H9 (cell line): Measurements from ENCODE around the gene C20orf204. TPM values are rescaled to one million over a fixed set of nuclear protein-coding genes. Genes with fewer than 3 reads are reported as not detected.
A peak's percentile ranks its signal among the peaks of the same experiment; 100 is the strongest.

Source experiments
- DNase-seq: peaks from one replicate; pipeline ENCODE4 v3.0.0-alpha.2; 2017
- H2AFZ ChIP-seq: one replicate; pipeline ENCODE4 v1.6.1; 2013; ENCODE audit warnings: mild to moderate bottlenecking, low read length, control low read depth, moderate library complexity
- H2AK5ac ChIP-seq: 2 replicates; pipeline ENCODE4 v1.6.1; 2013; ENCODE audit warnings: low read length, control low read depth, mixed read lengths; ENCODE audit not compliant: insufficient read length
- H2BK120ac ChIP-seq: one replicate; pipeline ENCODE4 v1.6.1; 2013; ENCODE audit warnings: low read depth, mild to moderate bottlenecking, low read length, control low read depth, inconsistent platforms; ENCODE audit not compliant: poor library complexity, severe bottlenecking
- H2BK12ac ChIP-seq: 2 replicates; pipeline ENCODE4 v1.6.1; 2013; ENCODE audit warnings: low read length, control low read depth, mixed read lengths, low read depth; ENCODE audit not compliant: insufficient read length
- H2BK15ac ChIP-seq: 2 replicates; pipeline ENCODE4 v1.6.1; 2013; ENCODE audit warnings: low read depth, low read length, control low read depth
- H2BK20ac ChIP-seq: one replicate; pipeline ENCODE4 v1.6.1; 2013; ENCODE audit warnings: low read depth, mild to moderate bottlenecking, low read length, control low read depth, inconsistent platforms; ENCODE audit not compliant: poor library complexity, severe bottlenecking
- H2BK5ac ChIP-seq: 2 replicates; pipeline ENCODE4 v1.6.1; 2013; ENCODE audit warnings: low read length, control low read depth, mixed read lengths; ENCODE audit not compliant: insufficient read length
- H3K14ac ChIP-seq: 2 replicates; pipeline ENCODE4 v1.6.1; 2013; ENCODE audit warnings: low read length, control low read depth; ENCODE audit not compliant: insufficient read depth
- H3K18ac ChIP-seq: 2 replicates; pipeline ENCODE4 v1.6.1; 2013; ENCODE audit warnings: low read depth, mild to moderate bottlenecking, mixed read lengths, low read length, control low read depth; ENCODE audit not compliant: insufficient read length
- H3K23ac ChIP-seq: 2 replicates; pipeline ENCODE4 v1.6.1; 2013; ENCODE audit warnings: low read length, control low read depth, mixed read lengths, low read depth; ENCODE audit not compliant: insufficient read length
- H3K23me2 ChIP-seq: 2 replicates; pipeline ENCODE4 v1.6.1; 2013; ENCODE audit warnings: low read depth, mild to moderate bottlenecking, mixed read lengths, low read length, control low read depth; ENCODE audit not compliant: insufficient read length, poor library complexity, severe bottlenecking
- H3K27ac ChIP-seq: 2 replicates; pipeline ENCODE4 v1.5.1; 2013; ENCODE audit warnings: low read length, control low read depth, mixed read lengths, low read depth; ENCODE audit not compliant: insufficient read length
- H3K27me3 ChIP-seq: 2 replicates; pipeline ENCODE4 v1.6.1; 2013; ENCODE audit warnings: low read length, control low read depth, inconsistent platforms; ENCODE audit not compliant: insufficient read depth
- H3K4ac ChIP-seq: 2 replicates; pipeline ENCODE4 v1.6.1; 2013; ENCODE audit warnings: low read depth, mild to moderate bottlenecking, control low read depth, inconsistent platforms, low read length, moderate library complexity
- H3K4me1 ChIP-seq: 2 replicates; pipeline ENCODE4 v1.6.1; 2013; ENCODE audit warnings: low read length, control low read depth, inconsistent platforms; ENCODE audit not compliant: insufficient read depth
- H3K4me2 ChIP-seq: 2 replicates; pipeline ENCODE4 v1.6.1; 2013; ENCODE audit warnings: low read length, control low read depth, mixed read lengths; ENCODE audit not compliant: insufficient read length, insufficient read depth
- H3K56ac ChIP-seq: 2 replicates; pipeline ENCODE4 v1.6.1; 2013; ENCODE audit warnings: low read depth, mild to moderate bottlenecking, mixed read lengths, low read length, control low read depth; ENCODE audit not compliant: insufficient read length
- H3K79me1 ChIP-seq: 2 replicates; pipeline ENCODE4 v1.6.1; 2013; ENCODE audit warnings: low read depth, mild to moderate bottlenecking, moderate library complexity, low read length, control low read depth, inconsistent platforms; ENCODE audit not compliant: insufficient read depth, poor library complexity, severe bottlenecking
- H3K79me2 ChIP-seq: 2 replicates; pipeline ENCODE4 v1.6.1; 2013; ENCODE audit warnings: low read length, control low read depth, inconsistent platforms; ENCODE audit not compliant: insufficient read depth
- H3K9ac ChIP-seq: 2 replicates; pipeline ENCODE4 v1.6.1; 2013; ENCODE audit warnings: low read length, control low read depth, mixed read lengths; ENCODE audit not compliant: insufficient read length; ENCODE audit errors: extremely low read depth
- H3K9me3 ChIP-seq: one replicate; pipeline ENCODE4 v1.6.1; 2013; ENCODE audit warnings: low read depth, low read length, inconsistent platforms; ENCODE audit not compliant: control insufficient read depth
- H3T11ph ChIP-seq: one replicate; pipeline ENCODE4 v1.6.1; 2013; ENCODE audit warnings: mild to moderate bottlenecking, low read length, control low read depth, inconsistent platforms
- H4K20me1 ChIP-seq: one replicate; pipeline ENCODE4 v1.6.1; 2013; ENCODE audit not compliant: control insufficient read depth, insufficient read length, insufficient read depth
- H4K5ac ChIP-seq: 2 replicates; pipeline ENCODE4 v1.6.1; 2013; ENCODE audit warnings: low read depth, mild to moderate bottlenecking, mixed read lengths, low read length, control low read depth; ENCODE audit not compliant: insufficient read length
- H4K8ac ChIP-seq: replicated peaks from 2 replicates; pipeline ENCODE4 v1.6.1; 2013; ENCODE audit warnings: low read length, control low read depth, mixed read lengths, low read depth; ENCODE audit not compliant: insufficient read length
- H4K91ac ChIP-seq: 2 replicates; pipeline ENCODE4 v1.6.1; 2013; ENCODE audit warnings: low read depth, mild to moderate bottlenecking, moderate library complexity, mixed read lengths, low read length, control low read depth; ENCODE audit not compliant: insufficient read length
- H3K27ac Mint-ChIP-seq, 3 experiments: 2 replicates in 2 of 3; 3 replicates in 1 of 3; pipeline ENCODE4 v1.8.0; 2020 to 2021; ENCODE audit warnings: mixed read lengths in 3 of 3, mild to moderate bottlenecking in 1 of 3, moderate library complexity in 1 of 3
- H3K27me3 Mint-ChIP-seq: 2 replicates; pipeline ENCODE4 v1.8.0; 2021; ENCODE audit warnings: low read depth, mild to moderate bottlenecking, moderate library complexity, mixed read lengths
- H3K36me3 Mint-ChIP-seq, 3 experiments: 2 replicates in 2 of 3; 3 replicates in 1 of 3; pipeline ENCODE4 v1.8.0; 2020 to 2021; ENCODE audit warnings: low read depth in 3 of 3, mixed read lengths in 3 of 3; ENCODE audit not compliant: insufficient read depth in 1 of 3
- H3K4me1 Mint-ChIP-seq, 2 experiments: 2 replicates each; pipeline ENCODE4 v1.8.0; 2020; ENCODE audit warnings: mixed read lengths in 2 of 2
- H3K4me3 Mint-ChIP-seq, 2 experiments: 2 replicates in 1 of 2; 3 replicates in 1 of 2; pipeline ENCODE4 v1.8.0; 2020 to 2021; ENCODE audit warnings: mild to moderate bottlenecking in 2 of 2, mixed read lengths in 2 of 2, moderate library complexity in 1 of 2
- H3K9me3 Mint-ChIP-seq, 2 experiments: 2 replicates in 1 of 2; 3 replicates in 1 of 2; pipeline ENCODE4 v1.8.0; 2020; ENCODE audit warnings: mild to moderate bottlenecking in 2 of 2, mixed read lengths in 2 of 2, moderate library complexity in 1 of 2
- WGBS: extraction: QIAGEN DNeasy Blood & Tissue Kit; methylation state at CpG from one replicate; pipeline ENCODE4 v1.1.7; 2013; ENCODE audit warnings: missing lambda C conversion rate, low lambda C conversion rate, mixed read lengths; ENCODE audit not compliant: insufficient read length; ENCODE audit errors: extremely low coverage; 5-methylcytosine and 5-hydroxymethylcytosine counted together
- total RNA-seq: library from RNA; stranded (reverse); gene quantifications from 2 replicates; pipeline ENCODE4 v1.2.1, GENCODE V29; 2021
- TF ChIP-seq, protein P1 (sequence below): fragments of 200-600 bp; sonication (generic); conservative IDR thresholded peaks from 3 replicates; pipeline ENCODE4 v1.8.0; 2021; ENCODE audit warnings: antibody characterized with exemption, mild to moderate bottlenecking

The C20orf204 gene
- total RNA-seq, 1 experiment from 2014 or later: 2.2 TPM

- no peak overlapping the region for H3T11ph ChIP-seq
- Mint-ChIP-seq H3K36me3 (no peaks in the 10 kb centered on the region), H3K4me1 (peaks cover 29 to 36% of the 10 kb centered on the region in 2 experiments), H3K4me3 (peak overlapping the region; percentile 59 to 77), H3K9me3 (no peaks in the 10 kb centered on the region), H3K27me3 (peaks cover 32% of the 10 kb centered on the region), H3K27ac (no peak overlapping the region; a peak in 1 of 7 replicates)
- H3K79me1 ChIP-seq: no peaks in the 10 kb centered on the region
- H2AFZ ChIP-seq: no peak overlapping the region
- no CpG with 5 or more reads among the region's 4 CpGs for WGBS
- no peak overlapping the region for H2BK120ac ChIP-seq
- H3K56ac ChIP-seq: no peak overlapping the region
- H3K4me2 ChIP-seq: peak overlapping the region; percentile 49
- H2AK5ac ChIP-seq: no peak overlapping the region
- no peaks in the 10 kb centered on the region for H3K79me2 ChIP-seq
- no peak overlapping the region for H3K23ac ChIP-seq
- H2BK15ac ChIP-seq: no peak overlapping the region
- no peak overlapping the region for H4K91ac ChIP-seq
- no peak overlapping the region for H3K4ac ChIP-seq
- no peak overlapping the region for H4K5ac ChIP-seq
- H3K27me3 ChIP-seq: peaks cover 2% of the 10 kb centered on the region; the same call in 1 of the 2 replicates
- no peak overlapping the region for H2BK12ac ChIP-seq
- no peak overlapping the region for H4K8ac ChIP-seq
- no peak for DNase-seq
- H3K9me3 ChIP-seq: no peaks in the 10 kb centered on the region
- H3K14ac ChIP-seq: no peak overlapping the region
- H3K27ac ChIP-seq: no peak overlapping the region
- peaks cover 16% of the 10 kb centered on the region for H3K23me2 ChIP-seq
- no peak overlapping the region for H2BK5ac ChIP-seq
- H2BK20ac ChIP-seq: no peak overlapping the region
- H3K9ac ChIP-seq: no peak overlapping the region
- no peak overlapping the region for H3K18ac ChIP-seq
- no peaks in the 10 kb centered on the region; the same call in 1 of the 2 replicates for H3K4me1 ChIP-seq
- no peaks in the 10 kb centered on the region for H4K20me1 ChIP-seq
- TF ChIP-seq, protein P1, sequence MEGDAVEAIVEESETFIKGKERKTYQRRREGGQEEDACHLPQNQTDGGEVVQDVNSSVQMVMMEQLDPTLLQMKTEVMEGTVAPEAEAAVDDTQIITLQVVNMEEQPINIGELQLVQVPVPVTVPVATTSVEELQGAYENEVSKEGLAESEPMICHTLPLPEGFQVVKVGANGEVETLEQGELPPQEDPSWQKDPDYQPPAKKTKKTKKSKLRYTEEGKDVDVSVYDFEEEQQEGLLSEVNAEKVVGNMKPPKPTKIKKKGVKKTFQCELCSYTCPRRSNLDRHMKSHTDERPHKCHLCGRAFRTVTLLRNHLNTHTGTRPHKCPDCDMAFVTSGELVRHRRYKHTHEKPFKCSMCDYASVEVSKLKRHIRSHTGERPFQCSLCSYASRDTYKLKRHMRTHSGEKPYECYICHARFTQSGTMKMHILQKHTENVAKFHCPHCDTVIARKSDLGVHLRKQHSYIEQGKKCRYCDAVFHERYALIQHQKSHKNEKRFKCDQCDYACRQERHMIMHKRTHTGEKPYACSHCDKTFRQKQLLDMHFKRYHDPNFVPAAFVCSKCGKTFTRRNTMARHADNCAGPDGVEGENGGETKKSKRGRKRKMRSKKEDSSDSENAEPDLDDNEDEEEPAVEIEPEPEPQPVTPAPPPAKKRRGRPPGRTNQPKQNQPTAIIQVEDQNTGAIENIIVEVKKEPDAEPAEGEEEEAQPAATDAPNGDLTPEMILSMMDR: no peak
These were observed 42.9 kb downstream of the C20orf204 start for GRCh38 chr20:64078934-64079272.
